IPS DF 4.7 (cell line): ENCODE data around the gene PPP1R13B.

Experiments used
- DNase-seq: peaks from one replicate; pipeline ENCODE4 v3.0.0-alpha.2; 2013; ENCODE audit warnings: low spot score; ENCODE audit errors: extremely low read depth

The PPP1R13B gene

DNA sequence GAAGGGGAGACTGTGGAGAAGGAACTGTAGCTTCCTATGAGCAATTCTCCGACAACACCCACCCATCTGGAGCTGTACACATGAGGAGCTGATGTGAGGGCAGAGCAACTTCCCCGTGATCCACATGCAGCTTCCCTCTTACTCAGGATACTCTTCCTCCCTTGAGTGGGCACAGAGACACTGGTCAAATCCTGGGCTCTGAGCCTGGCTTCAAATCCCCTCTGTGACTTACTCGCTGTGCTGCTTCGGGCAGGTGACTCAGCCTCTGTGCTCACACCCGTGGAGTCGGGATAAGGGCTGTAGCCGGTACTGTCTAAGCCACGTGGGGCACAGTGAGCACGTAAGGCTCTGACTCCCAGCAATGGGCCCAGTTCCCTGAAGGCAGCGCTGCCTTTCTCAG, 100.7 kb downstream of the PPP1R13B start:
- no peak for DNase-seq

DNA sequence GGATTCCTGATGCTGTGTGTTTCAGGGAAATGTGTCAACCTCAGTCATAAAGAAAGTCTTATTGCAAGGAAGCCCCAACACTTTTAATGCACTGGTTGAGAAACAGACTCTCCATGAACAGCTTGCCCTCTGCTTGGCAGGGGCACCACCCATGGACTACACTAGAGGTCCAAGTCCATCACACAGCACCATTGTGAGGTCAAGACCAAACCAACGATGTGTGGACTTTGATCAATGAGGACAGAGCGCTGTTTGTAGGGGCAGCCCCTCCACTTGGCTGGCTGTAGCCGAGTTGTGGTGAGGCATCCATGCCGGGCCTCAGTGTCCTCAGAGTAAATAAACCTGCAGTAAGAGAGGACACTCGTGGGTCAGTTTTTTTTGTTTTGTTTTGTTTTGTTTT, 102.0 kb downstream of the PPP1R13B start:
- DNase-seq, result no peak

DNA sequence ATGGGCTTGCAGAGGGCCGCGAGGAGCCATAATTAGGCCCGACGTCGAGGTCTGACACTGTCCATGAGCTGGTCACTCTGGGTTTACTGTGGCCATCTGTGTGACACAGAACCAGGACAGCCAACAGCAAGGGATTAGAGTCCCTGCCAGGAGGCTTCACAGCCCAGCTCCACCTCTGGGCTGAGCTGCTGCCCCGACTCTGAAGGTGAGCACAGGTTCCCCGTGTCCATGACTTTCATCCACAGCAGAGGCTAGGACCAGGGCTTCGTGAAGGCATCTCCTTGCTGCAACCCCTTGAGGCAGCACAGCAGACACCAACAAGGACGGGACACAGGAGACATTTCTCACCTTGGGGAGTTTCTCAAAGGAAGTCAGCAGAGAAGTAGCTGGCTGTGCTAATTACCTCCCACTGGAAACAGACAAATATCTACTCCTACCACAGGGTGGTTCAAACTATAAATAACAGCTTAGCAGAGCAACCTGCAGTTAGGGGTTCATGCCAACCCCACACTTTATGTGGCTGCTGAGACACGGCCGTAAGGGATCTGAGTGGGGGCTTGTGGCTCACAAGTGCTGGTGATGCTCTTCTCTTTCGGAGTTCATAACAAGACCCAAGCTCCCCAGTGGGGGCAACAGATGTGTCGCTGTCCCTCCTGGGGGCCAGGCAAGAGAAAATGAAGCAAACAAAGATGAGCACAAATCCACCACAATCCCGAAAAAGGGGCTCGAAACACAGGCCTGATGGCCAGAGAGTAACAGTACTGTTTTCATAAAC, 102.6 kb downstream of the PPP1R13B start:
- no peak for DNase-seq

DNA sequence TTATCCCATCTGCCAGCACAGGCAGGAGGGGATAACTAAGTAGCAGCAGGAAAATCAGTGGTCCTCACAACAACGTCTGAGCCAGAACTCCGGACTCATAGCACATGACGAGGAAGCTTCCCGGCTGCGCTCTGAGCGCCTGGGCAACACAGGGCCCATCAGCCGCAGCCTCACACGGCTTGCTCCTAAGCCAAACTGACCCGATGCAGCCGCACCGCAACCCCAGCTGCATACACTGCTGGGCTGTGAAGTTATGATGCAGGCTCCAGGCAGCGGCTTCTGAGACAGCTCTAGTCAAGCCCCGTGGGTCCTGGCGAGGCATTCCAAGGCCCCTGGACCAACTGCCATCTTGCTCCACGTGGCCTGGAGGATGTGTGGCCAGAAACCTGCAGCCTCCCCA, 103.7 kb downstream of the PPP1R13B start:
- DNase-seq, result no peak

DNA sequence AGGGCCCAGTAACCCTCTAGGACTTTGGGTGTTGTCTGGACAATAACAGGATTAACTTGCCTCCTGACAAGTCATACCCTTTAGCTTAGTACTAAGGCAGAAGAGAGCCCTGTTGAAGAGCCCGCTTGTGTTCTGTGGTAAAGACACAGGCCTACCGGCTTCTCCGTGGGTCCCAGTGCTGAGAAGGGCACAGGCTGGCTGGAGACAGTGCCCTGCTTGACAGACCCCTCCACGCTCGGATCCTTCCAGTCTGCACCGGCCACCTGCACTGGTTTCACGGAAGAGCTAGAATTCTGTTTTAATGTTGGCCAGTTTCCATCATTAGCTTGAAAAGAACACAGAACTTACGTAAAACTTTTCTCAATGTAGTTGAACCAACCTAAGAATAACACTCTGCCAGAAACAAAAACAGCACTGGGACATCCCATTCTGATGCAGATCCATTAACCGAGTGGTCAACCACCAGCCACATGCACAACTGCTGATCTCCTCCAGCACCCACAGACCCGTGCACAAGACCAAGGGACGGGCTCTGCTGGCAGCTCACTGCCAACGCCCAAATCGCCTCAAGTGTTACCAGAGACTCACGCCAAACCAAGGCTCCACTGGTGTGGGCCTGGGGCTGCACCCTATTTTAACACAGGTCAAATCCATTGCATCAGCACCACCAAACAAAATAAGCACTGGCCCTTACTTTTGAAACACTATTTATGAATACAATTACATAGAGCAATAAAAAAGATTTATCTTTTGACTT, 104.7 kb downstream of the PPP1R13B start:
- no peak for DNase-seq

DNA sequence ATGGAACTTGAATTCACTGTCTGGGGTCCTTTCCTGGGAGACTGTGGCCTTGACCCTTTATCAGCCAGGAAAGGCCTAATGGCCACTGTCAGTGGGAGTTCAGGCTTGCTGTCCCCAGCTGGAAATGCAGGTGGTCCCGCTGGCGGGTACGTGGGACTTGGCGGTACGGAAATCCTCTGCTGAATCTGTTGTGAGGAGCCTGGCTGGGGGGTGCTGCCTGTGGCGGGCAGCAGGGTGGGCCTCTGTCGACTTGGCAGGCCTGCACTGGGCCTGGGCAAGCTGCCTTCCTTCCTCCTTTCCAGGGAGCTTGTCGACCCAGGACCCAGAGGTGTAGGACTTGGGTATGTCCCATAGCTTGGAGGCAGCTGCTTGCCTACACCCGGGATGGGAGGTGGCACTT, 105.5 kb downstream of the PPP1R13B start:
- no peak for DNase-seq

DNA sequence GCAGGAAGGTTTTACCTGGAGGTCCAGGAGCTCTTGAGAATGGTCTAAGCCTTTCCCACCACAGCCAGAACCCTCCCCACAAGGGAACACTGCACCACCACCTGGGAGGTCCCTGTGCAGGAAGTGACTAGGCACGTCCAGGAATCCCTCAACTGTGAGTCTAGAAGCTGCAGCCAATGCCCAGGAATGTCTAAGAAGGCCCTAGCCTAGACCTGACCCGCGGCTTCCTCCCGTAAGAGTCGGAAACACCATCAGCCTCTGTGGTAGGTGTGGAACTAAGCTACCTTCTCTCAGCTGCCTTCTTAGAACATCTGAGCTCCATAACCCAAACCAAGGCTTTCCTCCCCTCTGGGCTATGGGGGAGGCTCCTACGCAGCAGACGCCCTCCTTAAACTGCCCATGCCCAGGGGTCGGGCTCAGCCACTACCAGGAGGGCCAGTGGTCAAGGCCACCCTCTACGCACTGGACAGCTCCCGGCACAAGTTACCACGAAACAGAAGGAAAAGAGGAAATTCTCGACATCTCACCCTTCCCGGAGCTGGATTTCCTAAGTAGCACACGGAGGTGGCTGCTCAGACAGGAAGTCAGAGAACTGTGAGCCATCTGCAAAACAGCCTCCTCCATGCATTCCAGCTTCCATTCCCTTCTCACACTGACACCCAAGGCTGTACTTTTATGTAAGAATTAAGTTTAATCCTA, 106.2 kb downstream of the PPP1R13B start:
- DNase-seq, result no peak

DNA sequence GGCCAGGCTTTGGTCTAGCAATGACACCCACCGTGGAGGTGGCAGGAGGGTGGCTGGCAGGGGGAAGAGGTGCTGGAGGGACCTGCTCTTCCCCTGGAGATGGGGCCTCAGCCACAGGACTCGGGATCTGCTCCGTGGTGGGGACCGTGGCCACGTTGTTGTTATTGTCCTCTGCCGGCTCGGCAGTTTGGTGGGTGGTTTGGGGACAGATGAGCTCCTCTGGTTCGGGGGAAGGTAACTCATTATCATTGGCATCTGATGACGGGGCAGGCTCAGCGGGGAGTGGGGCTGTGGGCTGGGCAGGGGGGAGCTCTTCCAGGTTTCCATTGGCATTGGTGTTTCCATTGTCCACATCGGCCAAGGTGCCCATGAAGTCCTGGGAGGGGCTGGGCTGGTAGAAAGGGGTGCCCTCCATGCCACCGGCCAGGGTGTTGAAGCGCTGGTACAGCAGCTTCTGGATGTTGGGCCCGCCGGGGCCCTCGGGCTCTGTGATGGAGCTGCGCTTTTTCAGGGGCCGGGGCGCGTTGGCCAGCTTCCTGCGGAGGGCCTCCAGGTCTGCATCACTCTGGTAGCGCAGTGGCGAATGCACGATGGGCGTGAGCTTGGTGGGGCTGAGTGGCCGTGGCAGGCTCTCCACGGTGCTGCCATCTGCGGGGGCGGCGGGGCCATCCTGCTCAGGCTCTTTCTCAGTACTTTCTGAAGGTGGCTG, 107.4 kb downstream of the PPP1R13B start:
- no peak for DNase-seq

DNA sequence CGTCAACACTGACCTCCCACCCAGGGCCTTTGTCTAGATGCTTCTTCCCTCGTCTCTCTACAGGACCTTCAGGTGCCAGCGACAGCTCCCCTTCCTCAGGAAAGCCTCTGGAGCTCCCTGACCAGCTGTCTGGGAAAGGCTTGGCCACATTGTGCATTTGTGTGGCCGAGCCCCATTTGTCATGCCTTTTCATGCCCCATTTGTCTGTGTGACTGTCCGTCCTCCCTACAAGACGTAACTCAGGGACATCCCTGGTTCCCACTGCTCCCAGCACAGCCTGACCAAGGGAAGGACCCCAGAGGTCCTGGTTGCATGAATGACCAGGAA, 107.9 kb downstream of the PPP1R13B start:
- DNase-seq, result no peak

DNA sequence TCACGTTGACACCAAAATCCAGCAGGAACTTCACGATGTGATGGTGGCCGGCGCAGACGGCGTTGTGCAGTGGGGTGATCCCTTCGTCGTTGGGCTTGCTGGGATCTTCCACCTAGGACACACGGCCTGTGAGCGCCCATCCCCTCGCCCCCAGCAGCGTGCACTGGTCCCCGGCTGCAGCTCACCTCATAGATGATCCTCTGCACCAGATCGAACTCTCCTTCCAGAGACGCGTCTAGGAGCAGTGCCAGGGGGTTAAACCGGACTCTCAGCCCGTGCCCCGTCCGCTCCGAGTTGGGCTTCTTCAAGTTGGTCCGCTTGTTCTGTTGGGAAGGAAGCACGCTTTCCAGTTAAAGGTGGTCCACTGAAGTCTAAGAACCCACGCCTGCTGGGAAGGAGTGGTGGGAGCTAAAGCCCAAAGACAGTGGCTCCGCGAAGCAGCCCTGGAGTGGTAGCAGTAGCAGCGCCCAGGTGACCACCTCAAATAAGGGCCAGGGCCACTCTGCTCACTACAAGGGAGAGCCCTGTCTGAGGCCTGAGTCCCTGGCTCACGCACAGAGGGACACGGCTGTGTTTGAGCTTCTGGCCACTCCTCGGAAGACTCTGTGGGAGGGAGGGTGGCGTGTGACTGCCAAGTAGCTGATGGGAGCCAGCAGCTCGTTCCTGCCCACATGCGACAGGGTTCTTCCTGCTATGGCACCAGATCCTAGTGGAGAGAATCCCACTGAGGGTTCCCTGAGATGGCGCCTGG, 108.5 kb downstream of the PPP1R13B start:
- DNase-seq, result no peak

DNA sequence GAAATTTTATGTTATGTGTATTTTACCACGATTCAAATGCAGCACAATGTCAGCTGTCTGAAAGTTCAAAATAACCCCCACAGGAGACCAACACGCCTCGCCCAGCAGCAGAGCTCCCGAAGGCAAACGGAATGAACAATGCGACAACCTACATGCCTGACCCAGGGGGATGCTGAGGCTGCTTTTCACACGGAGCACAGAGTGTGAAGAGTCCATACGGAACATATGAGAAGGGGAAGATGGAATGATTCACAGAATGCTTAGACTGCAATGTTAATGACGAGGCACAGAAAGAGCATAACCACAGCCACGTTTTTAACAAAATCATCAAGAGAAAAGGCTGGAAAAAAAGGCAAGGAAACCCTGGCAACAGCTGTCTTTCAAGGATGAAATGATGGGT, 109.2 kb downstream of the PPP1R13B start:
- DNase-seq, result no peak

DNA sequence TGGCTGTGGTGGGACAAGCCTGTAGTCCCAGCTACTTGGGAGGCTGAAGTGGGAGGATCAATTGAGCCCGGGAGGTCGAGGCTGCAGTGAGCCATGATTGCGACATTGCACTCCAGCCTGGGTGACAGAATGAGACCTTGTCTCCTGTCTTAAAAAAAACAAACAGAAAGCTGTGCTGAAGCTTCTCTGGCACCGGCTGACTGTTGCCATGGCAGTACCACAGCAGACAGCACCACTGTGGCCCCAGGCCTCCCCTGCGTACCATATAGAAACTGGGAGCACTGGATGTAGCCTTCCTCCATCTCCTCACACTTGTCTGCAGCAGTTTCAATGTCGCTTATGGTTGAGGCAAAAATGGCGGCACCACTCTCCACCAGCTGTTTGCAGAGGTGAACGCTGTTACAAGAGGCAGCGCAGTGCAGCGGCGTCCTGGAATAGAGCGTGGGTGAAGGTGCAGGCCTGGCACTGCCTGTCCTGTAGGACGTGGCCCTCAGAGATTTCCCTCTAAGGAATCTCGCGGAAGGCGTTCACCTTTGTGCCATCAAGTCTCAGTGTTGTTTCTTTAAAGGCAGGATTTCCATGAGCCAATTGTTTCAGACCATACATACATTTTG, 109.8 kb downstream of the PPP1R13B start:
- DNase-seq, result no peak

DNA sequence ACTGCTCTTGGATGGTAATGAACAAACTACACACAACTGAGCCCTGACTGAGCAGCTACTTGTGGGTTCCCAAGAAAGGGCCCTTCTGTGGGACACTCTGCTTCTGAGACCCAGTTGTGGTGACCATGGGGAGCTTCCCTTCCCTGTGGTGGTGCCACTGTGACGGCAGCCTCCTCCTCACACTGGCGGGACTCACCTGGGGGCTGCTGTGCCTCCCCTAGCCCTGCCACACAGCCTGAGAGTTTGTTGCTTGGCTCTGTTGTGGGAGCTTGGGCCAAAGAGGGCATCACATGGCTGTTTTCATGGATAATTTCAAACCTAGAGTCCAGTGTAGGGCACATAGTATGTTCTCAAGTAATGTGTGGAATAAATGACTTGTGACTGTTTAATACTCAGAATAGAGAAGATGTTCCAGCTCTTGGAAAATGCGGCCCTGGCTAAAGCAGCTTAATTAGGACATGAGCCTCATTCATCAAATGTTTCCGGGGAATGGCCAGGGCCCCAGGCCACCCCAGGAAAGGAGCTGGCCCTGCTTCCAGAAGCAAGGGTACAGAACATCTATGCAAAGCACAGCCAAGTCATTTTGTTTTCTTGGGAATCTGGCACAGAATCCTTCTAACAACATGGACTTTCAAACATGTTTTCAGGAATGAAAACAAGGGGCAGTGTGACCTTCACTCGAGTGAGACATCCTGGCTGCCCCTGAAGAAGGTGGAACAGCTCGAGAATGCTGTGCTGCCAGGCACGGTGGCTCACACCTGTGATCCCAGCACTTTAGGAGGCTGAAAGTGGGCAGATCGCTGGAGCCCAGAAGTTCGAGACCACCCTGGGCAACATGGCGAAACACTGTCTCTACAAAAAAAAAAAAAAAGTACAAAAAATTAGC, 110.6 kb downstream of the PPP1R13B start:
- no peak for DNase-seq

DNA sequence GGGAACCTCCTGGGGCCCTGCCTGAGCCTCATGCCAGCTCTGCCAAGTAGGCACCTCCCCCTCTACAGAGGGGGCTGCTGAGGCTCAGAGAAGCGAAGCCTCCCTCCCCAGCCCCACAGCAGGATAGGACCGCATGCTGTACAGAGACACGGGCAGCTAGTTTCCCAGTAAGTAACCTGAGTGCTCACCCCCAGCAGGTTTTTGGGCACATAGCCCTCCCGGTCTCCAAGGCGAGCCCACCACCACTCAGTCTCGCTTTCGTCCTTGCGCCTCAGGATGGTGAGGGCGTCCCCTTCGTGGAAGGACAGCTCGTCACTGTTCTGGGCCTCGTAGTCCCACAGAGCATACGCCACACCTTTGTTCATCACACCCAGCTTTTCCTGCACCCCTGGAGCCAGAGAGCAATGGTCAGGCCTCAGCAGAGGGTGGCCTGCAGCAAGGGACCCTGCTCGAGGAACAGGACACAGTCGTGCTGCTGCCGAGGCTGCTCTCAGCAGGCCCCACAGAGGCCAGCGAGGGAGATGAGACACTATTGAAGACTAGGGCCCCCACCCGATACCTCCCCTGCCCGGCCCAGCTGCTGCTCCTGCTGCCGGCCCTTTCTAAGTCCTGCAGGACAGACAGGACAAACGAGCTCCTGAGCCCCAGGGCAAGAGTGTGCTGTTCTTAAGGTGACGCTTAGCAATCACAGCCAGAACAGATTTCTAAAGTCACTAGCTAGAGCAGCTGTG, 111.4 kb downstream of the PPP1R13B start:
- DNase-seq, result no peak

DNA sequence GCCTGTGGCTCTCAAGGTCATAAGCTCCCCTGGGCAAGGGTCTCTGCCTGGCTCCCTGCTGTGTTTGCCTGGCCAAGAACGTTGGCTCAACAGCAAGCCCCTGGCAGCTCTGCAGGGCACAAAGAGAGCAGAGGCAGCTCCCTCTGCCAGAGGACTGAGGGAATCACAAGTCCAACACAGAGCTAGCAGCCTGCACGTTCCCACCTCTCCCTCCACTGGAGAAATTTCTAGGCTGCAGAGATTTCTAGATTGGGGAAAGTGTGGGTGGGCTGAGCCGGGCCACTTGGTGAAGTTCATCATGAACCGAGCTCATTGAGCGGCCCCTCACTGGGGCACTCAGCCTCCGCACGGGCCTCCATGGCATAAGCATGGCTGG, 111.9 kb downstream of the PPP1R13B start:
- DNase-seq, result no peak

DNA sequence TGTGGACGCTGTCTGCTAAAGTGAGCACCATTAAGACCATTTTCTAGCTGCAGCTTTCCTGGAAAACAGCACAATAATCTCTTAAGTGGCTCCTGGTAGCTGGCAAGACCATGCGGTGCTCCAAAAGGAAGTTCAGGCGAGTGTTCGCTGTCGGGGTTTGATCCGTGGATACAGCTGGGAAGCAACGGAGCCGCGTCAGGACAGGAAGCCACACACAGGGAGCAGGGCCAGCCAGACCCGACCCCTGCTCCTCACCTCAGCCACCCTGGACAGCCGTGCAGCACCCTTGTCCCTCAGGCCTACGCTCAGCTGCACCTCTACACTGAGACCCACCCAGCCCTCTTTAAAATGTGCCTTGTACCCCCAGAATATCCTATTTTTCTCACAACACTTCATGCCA, 112.4 kb downstream of the PPP1R13B start:
- no peak for DNase-seq

DNA sequence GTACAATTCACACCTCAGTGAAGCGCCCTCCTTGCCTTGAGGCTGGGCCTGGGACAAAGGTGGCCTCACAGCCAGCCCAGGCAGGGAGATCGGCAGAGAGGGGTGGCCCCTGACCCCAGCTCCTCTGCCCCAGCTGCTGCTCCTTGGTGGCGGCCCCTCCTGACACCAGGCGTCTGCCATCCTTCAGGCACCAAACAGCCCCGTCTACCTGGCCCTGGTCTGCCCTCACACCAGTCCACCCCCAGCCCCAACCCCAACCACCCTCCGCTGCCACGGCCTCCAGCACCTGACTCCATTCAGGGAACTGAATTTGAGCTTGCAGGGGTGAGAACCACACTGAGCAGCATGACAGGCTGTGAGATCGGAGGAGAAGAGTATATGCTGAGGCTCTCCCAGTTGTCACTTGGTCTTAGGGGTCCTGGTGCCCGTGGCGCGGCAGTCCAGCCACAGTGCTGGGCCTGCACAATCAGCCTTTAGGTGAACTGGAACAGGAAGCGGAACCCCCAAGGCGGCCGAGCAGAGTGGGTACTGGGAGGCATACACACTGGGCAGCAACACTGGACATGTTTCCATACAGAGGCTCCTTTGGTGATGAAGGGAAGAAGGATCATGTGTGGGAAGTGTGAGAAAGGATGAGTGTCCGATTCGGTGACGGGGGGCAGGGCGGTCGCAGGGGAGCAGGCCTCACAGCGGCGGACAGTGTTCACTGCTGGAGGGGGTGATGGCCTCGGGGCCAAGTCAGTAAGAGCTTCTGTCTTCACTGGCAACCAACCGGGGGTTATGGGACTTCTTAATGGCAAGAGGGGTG, 113.1 kb downstream of the PPP1R13B start:
- DNase-seq, result no peak

DNA sequence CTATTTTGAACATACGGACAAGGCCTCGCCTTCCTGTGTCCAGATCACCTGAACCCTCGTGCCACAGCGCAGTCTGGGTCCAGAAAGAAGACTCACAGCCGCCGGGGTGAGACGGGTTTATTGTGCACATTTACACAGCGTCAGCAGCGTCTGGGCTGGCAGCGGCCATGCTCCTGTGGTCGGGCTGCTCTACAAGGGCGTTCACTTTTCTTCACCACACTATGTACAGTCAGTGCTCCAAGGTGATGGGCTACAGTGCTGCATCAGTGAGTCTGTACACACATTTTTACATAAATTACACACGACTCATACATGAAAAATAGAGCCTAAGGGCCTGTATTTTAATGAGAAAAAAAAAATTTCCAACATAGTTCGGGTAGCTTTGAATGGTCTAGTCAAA, 113.7 kb downstream of the PPP1R13B start:
- no peak for DNase-seq
